AG09309 (cell line): ENCODE measurements around the gene RARRES2.

ENCODE experiments used
- DNase-seq: peaks from one replicate; pipeline ENCODE4 v3.0.0-alpha.2; 2010; ENCODE audit warnings: low read depth
- H3K4me3 ChIP-seq: 2 replicates; pipeline ENCODE4 v1.5.1; 2011; ENCODE audit warnings: mild to moderate bottlenecking, low read depth, low read length, moderate library complexity; ENCODE audit not compliant: control insufficient read depth
- TF ChIP-seq, protein P1 (sequence below): IDR thresholded peaks from 2 replicates; pipeline ENCODE4 v1.5.1; 2011; ENCODE audit warnings: mild to moderate bottlenecking, low read depth, low read length, inconsistent platforms; ENCODE audit not compliant: insufficient read depth, control insufficient read depth; ENCODE audit errors: missing control alignments

RARRES2 gene

DNA sequence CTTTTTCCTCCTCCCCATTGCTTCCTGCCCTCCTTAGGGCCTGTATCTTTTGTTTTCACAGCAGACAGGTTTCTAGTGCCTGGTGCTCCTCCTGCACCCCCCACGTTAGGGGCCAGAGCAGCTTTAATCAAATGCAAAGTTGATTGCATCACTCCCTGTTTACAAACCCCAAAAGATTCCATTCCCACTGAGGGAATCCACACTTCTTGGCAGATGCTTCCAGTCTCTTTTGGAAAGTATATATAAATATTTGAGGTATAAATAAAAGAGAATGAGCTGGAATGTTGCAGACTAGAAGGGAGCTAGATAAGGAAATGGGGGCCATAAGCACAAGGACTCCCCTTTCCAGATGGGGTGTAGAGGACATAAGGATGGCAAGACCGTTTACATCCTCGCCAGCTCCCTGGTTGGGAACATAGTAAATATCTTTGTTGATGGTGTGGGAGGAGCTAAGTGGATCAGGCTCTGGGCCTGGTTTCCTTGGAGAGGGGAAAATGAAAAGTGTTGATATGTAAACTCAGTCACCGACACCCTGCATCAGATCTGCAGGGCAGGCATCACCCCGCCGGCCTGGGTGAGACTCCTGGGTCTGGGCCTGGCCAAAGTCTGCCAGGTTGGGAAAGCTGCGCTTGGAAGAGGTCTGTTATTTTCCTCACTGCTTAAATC, 6.2 kb downstream of the RARRES2 start:
- TF ChIP-seq, protein P1, sequence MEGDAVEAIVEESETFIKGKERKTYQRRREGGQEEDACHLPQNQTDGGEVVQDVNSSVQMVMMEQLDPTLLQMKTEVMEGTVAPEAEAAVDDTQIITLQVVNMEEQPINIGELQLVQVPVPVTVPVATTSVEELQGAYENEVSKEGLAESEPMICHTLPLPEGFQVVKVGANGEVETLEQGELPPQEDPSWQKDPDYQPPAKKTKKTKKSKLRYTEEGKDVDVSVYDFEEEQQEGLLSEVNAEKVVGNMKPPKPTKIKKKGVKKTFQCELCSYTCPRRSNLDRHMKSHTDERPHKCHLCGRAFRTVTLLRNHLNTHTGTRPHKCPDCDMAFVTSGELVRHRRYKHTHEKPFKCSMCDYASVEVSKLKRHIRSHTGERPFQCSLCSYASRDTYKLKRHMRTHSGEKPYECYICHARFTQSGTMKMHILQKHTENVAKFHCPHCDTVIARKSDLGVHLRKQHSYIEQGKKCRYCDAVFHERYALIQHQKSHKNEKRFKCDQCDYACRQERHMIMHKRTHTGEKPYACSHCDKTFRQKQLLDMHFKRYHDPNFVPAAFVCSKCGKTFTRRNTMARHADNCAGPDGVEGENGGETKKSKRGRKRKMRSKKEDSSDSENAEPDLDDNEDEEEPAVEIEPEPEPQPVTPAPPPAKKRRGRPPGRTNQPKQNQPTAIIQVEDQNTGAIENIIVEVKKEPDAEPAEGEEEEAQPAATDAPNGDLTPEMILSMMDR: no peak
- H3K4me3 ChIP-seq: no peak overlapping the region
- DNase-seq: no peak

DNA sequence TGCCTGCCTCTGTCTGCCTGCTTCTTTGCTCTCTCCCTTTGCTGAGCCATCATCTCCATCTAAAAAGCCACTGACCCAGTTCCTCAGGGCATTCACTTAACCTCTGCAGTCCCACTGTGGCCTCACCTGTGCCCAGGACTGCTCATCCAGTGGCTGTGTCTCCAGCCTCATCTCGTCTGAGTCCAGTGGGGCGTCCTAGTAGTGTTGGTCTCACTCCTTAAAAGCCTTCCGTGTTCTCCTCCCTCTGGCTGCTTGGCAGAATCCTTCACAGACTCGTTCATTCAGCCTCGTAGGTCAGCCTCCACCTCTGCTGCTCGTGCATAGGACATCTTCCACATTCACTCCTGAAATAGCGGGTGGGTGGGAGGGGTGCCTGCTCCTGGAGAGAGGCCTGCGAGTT, 7.3 kb downstream of the RARRES2 start:
- no peak overlapping the region for H3K4me3 ChIP-seq
- TF ChIP-seq, protein P1: no peak
- DNase-seq: no peak

DNA sequence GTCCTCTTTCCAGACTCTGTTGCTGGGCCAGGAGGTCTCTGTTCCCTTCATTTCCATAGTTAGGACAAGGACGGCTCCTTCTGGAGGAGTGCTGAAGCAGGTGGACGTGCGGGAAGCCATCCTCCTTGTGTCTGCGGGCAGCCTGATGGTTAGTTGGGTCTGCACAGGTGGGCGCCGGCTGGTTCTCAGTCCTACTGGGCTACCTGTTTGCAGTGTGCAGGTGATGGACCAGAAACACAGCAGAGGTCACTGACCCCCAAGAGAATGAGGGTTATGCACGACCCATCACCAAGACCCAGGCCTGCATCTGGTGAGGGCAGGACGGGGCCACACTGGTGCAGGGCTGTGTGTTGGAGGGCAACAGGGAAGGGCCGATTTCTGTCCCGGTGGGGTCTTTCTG, 7.8 kb downstream of the RARRES2 start:
- H3K4me3 ChIP-seq: no peak overlapping the region
- DNase-seq: no peak
- TF ChIP-seq, protein P1: no peak

DNA sequence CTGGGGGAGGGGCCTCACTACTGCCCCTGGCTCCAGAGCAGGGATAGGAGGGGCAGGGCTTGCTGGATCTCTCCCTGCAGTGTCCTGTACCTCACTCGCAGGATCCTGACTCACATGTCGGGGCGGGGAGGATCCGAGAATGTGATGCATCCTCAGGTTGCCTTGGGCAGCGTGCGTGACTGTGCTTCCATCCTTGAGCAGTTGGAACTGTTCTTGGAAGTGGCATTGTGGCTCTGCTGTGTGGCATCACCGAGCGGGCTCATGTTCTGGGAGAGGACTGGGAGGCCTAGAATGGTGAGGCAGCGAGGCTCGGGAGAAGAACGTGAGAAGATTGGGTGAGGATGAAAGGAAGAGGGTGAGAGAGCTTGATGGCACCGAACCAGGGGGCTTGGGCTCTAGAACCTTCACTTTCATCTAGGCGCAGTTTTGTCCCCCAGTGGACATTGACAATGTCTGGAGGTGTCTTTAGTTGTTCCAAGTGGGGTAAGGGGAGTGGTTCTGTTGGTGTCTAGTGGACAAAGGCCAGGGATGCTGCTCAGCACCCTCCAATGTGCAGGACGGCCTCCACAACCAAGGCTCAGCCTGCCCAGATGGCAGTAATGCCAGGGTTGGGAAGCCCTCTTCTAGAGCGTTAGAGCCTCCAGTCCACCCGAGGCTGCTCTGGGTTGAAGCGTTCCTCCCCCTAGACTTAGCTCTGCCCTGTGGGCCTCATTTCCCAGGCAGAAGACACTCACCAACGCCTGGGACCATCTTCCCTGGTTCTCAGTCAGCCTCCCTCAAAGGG, 8.4 kb downstream of the RARRES2 start:
- H3K4me3 ChIP-seq: no peak overlapping the region
- DNase-seq: no peak
- TF ChIP-seq, protein P1: no peak

DNA sequence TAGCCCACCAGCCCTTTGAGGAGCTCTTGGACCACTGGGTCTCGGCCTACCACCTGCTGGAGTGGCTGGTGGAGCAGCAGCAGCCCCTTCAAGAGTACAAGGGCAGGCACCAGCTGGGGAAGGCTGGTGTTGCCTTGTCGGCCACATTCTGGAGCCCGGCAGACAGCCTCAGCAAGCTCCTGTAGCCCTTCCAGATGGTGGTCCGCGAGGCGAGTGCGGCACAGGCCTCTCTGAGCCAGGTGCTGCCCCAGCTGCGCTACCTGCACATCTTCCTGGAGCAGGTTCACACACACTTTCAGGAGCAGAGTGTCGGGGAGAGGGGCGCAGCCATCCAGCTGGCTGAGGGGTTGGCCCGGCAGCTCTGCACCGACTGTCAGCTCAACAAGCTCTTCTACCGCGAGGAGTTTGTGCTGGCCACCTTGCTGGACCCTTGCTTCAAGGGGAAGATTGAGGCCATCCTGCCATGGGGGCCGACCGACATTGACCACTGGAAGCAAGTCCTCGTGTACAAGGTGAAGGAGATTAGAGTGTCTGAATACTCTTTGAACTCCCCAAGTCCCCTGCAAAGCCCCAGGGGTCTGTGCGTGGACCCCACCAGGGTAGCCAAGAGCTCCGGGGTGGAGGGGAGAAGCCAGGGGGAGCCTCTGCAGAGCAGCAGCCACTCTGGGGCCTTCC, 11.1 kb downstream of the RARRES2 start:
- no peak for DNase-seq
- TF ChIP-seq, protein P1: no peak
- H3K4me3 ChIP-seq: no peak overlapping the region

DNA sequence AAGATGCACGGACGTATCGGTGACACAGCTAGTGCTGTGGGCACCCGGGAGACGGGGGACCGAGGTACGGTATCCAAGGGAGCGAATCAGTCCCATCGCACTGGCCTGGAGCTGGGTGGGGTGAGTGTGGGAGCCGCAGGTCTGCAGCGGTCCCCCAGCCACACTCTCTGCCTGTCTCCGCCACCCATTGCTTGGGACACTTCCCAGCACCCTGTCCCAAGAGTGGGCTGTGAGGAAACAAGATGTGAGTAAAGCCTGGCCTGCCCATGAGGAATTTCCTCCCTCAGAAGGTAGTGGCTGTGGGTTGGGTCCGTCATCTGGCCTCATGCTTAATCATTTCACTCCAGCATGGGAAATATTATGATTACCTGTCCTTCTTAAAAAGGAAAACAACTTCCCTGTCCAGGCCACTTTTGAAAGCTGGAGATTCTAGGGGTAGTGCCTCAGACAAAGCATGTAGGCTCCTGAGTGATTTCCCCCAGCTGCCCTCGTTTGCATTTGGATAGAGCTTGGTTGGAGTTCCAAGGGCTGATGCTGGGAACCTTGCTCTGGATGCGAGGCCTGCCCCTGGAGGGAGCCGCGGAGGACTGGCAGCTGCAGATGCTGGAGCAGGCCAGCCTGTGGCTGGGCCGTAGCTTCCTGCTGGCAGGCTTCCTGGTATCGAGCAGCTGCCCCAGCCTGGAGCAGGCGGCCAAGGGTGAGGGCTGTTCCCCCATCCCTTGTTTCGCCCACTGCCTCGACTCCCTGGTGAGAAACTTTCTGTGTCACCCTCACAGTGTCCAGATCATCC, 11.9 kb downstream of the RARRES2 start:
- DNase-seq: no peak
- TF ChIP-seq, protein P1: no peak
- no peak overlapping the region for H3K4me3 ChIP-seq
